AG10803 (cell line): ENCODE measurements around the gene MYCN.

Source experiments
- DNase-seq: peaks from one replicate; pipeline ENCODE4 v3.0.0; 2010; ENCODE audit warnings: low read depth
- H3K4me3 ChIP-seq: 2 replicates; pipeline ENCODE4 v1.5.1; 2011; ENCODE audit warnings: mild to moderate bottlenecking, low read length, control low read depth
- CTCF ChIP-seq: conservative IDR thresholded peaks from 2 replicates; pipeline ENCODE4 v1.5.1; 2011; ENCODE audit warnings: mild to moderate bottlenecking, low read length, control low read depth, inconsistent platforms

Gene MYCN

GRCh38 chr2:15968280-15969178 is 28.2 kb downstream of the MYCN start:
- DNase-seq = no peak
- H3K4me3 ChIP-seq = no peak overlapping the region
- no peak for TF ChIP-seq CTCF

GRCh38 chr2:15969214-15969613 is 28.9 kb downstream of the MYCN start:
- DNase-seq = no peak
- no peak overlapping the region for H3K4me3 ChIP-seq
- no peak for TF ChIP-seq CTCF

DNA sequence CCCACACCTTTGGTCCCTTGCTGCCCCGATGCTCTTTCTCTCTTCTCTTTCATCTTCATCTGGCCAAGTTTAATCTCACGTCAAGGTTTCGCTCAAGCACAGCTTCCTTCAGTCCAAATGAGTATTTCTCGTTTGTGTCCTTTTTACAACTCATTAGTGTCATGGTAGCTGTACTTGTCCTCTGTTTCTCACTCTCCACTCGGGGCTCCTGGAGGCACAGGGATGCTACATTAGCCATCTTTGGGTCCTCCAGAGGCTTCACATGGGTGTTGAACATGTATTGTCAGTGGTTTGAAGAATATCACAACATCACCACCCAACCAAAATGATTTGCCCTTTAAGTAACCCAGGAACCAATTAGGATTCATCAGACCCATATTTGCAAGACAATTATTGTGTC is 30.4 kb downstream of the MYCN start:
- TF ChIP-seq CTCF = no peak
- no peak for DNase-seq
- no peak overlapping the region for H3K4me3 ChIP-seq

DNA sequence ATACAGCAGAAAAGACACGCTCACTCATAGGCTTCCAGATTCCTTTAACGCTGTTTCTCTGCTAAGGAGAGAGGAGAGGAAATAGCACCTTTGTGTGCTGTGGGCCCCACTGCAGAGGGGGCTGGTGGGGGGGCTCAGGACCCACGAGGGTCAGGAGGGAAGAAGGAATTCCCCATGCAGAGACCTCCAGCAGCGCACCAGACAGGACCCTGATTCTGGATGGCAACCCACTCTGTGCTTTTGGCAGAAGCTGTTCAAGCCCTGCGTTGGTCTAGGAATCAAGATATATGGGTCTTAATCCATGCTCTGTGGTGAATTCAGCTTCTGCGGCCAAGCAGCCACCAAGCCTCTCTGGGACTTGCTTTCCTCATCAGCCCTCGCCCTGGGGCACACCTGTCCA is 31.0 kb downstream of the MYCN start:
- H3K4me3 ChIP-seq = no peak overlapping the region
- DNase-seq = no peak
- no peak for TF ChIP-seq CTCF

- no peak for DNase-seq
- no peak overlapping the region for H3K4me3 ChIP-seq
- TF ChIP-seq CTCF = no peak
These were observed 31.6 kb downstream of the MYCN start for GRCh38 chr2:15971831-15972522.

DNA sequence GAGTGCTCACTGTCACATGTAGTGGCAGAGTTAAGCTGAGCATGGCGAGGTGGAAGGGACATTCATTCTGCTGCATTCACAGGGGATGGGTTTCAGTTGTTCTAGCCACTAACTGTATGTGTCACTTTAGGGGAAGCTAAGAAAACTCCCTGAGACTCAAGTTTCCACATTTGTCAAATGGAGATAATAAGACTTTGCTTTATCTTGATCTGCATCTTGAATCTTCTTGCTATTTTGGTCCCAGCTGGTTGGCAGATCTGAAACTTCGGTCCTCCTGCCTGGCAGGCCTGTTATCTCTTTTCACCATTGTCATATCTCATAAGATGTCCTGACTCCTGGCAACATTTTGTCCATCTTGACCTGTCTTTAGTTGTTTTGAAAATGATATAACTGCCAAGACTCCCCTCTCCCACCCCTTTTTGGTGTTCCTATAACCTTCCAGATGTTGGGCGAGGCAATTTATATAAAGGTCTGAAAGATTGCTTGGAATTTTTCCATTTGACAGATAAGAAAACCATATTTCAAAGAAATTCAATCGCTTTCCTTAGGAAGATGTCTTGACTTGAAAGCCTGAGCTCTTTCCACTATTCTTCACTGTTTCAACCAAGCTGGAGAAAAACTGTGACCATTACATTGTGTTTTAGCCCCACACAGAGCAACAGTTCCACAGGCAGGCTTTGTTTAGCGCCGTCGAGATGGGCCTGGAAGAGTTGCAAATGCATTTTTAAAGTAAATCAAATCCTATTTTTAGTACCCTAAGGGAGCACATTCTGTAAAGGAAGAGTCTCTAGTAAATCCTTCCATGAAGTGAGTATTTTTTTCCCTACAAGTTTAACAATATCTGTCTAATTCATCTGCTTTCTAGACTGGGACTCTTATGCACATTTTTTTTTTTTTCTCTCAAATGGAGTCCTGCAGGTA is 33.4 kb downstream of the MYCN start:
- DNase-seq = no peak

More for the DNA sequence above, 33.4 kb downstream of the MYCN start:
- no peak overlapping the region for H3K4me3 ChIP-seq
- TF ChIP-seq CTCF = no peak
